Upper lobe of right lung (tissue), 1 donor: Measurements from ENCODE around the gene HS3ST5. TPM values are rescaled to one million over a fixed set of nuclear protein-coding genes. Genes with fewer than 3 reads are reported as not detected.

Experiments
- ATAC-seq: fragments of 200-7000 bp; cut with Tn5 transposase; one replicate; pipeline ENCODE4 v1.9.1; 2020; ENCODE audit warnings: mild to moderate bottlenecking, moderate library complexity
- DNase-seq: peaks from one replicate; pipeline ENCODE4 v3.0.0-alpha.2; 2020
- H3K27ac ChIP-seq: fragments of 200-600 bp; one replicate; pipeline ENCODE4 v1.8.0; 2022
- H3K27me3 ChIP-seq: fragments of 200-600 bp; one replicate; pipeline ENCODE4 v1.8.0; 2022; ENCODE audit warnings: mild to moderate bottlenecking
- H3K36me3 ChIP-seq: fragments of 200-600 bp; one replicate; pipeline ENCODE4 v1.8.0; 2022
- H3K4me1 ChIP-seq: fragments of 200-600 bp; one replicate; pipeline ENCODE4 v1.8.0; 2022
- H3K4me3 ChIP-seq: fragments of 200-600 bp; one replicate; pipeline ENCODE4 v1.8.0; 2022; ENCODE audit warnings: mild to moderate bottlenecking
- H3K9me3 ChIP-seq: fragments of 200-600 bp; one replicate; pipeline ENCODE4 v1.8.0; 2022
- intact Hi-C: fragments of 100-400 bp; cut with DNase I; formaldehyde crosslinking; loops from one replicate; pipeline ENCODE4 v1.11.0; 2022
- total RNA-seq: library from RNA; stranded (reverse); fragmentation: NEBNext Ultra II Directional; extraction: Animal tissue kit (Norgen Biotek cat#: 25700); gene quantifications from one replicate; pipeline ENCODE4 v1.2.1, GENCODE V29; 2021
- TF ChIP-seq, protein P1 (sequence below): fragments of 200-600 bp; IDR thresholded peaks from one replicate; pipeline ENCODE4 v1.8.0; 2022; ENCODE audit warnings: antibody characterized with exemption
- donor health status: DM: no; HTN: yes; CAD: no; lungs with severe emphysema.

The HS3ST5 gene
- total RNA-seq, 1 donor from 2014 or later = not detected

- ATAC-seq (no peak), DNase-seq (no peak)
- TF ChIP-seq, protein P1, sequence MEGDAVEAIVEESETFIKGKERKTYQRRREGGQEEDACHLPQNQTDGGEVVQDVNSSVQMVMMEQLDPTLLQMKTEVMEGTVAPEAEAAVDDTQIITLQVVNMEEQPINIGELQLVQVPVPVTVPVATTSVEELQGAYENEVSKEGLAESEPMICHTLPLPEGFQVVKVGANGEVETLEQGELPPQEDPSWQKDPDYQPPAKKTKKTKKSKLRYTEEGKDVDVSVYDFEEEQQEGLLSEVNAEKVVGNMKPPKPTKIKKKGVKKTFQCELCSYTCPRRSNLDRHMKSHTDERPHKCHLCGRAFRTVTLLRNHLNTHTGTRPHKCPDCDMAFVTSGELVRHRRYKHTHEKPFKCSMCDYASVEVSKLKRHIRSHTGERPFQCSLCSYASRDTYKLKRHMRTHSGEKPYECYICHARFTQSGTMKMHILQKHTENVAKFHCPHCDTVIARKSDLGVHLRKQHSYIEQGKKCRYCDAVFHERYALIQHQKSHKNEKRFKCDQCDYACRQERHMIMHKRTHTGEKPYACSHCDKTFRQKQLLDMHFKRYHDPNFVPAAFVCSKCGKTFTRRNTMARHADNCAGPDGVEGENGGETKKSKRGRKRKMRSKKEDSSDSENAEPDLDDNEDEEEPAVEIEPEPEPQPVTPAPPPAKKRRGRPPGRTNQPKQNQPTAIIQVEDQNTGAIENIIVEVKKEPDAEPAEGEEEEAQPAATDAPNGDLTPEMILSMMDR = no peak
- Histone ChIP-seq H3K4me1 (no peaks in the 10 kb centered on the region), H3K36me3 (no peaks in the 10 kb centered on the region), H3K27me3 (no peaks in the 10 kb centered on the region), H3K9me3 (no peaks in the 10 kb centered on the region), H3K4me3 (no peak overlapping the region), H3K27ac (no peak overlapping the region)
- intact Hi-C loops = no loop called here
These were observed 183.8 kb downstream of the HS3ST5 start for GRCh38 chr6:114158838-114159694.

DNA sequence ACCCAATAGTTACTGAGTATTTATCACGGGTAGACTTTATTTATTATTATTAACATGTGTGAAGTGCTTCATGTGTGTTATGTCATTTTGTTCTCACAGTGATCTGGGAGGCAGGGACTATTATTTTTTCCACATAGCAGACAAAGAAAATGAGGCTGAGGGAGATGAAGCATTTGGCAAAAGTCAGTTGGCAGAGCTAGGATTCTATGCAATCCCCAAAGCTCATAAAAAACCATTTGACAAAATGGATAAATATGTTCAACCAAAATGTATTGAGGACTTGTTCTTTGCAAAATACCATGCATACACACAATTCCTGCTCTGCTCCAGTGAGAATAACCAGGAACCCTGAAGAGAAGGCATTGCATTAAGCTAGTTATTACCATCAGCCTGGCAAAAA lies 184.4 kb downstream of the HS3ST5 start:
- TF ChIP-seq, protein P1 = no peak
- ATAC-seq = no peak
- intact Hi-C loops = no loop called here
- no peak for DNase-seq
- Histone ChIP-seq H3K9me3 (no peaks in the 10 kb centered on the region), H3K27me3 (no peaks in the 10 kb centered on the region), H3K36me3 (no peaks in the 10 kb centered on the region), H3K27ac (no peak overlapping the region), H3K4me3 (no peak overlapping the region), H3K4me1 (no peaks in the 10 kb centered on the region)

DNA sequence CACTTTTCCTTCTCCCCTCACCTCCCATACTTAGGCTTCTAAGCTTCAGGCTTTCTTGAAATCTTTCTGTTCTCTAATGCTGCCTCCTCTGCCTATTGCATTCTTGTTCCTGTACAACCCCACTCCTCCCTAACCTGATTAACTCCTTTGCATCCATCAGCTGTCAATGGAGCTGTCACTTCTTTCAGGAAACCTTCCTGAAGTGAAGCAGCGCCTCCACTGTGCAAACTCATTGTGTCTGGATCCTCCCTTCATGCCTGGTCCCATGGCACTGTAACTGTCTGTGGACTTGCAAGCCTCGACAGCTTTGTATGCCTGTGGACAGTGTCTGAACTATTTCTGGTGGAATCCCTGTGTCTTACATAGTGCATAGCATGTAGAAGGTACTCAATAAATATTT lies 185.0 kb downstream of the HS3ST5 start:
- no peaks in the 10 kb centered on the region for H3K27me3 ChIP-seq
- ATAC-seq = no peak
- H3K36me3 ChIP-seq = no peaks in the 10 kb centered on the region
- H3K27ac ChIP-seq = no peak overlapping the region
- no peak for DNase-seq
- H3K4me3 ChIP-seq = no peak overlapping the region
- no peaks in the 10 kb centered on the region for H3K9me3 ChIP-seq
- H3K4me1 ChIP-seq = no peaks in the 10 kb centered on the region
- TF ChIP-seq, protein P1 = no peak
- intact Hi-C loops = no loop called here

DNA sequence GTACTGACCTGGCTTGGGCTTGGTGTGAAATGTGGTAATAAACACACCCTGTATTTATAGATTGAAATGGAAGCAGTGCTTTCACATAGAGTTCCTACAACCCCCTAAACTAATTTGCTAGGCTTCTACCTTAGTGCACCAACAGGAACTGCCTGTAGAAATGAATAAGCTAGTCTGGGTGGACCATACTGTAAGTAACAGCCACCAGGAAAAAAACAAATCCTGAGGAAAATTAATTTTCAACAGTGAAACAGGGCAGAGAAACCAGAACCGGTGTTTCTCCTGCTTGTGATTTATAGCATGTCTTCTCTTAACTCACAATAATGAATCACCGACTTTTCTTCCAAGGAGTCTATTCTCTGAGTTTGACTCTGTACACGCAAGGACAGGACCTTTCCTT lies 187.1 kb downstream of the HS3ST5 start:
- TF ChIP-seq, protein P1 = no peak
- H3K9me3 ChIP-seq = no peaks in the 10 kb centered on the region
- no peak overlapping the region for H3K4me3 ChIP-seq
- no peak overlapping the region for H3K27ac ChIP-seq
- H3K36me3 ChIP-seq = no peaks in the 10 kb centered on the region
- no peak for DNase-seq
- no peaks in the 10 kb centered on the region for H3K27me3 ChIP-seq
- intact Hi-C loops = no loop called here
- H3K4me1 ChIP-seq = no peaks in the 10 kb centered on the region
- ATAC-seq = no peak

- ATAC-seq = no peak
- Histone ChIP-seq H3K4me1 (no peaks in the 10 kb centered on the region), H3K27ac (no peak overlapping the region), H3K4me3 (no peak overlapping the region), H3K27me3 (no peaks in the 10 kb centered on the region), H3K36me3 (no peaks in the 10 kb centered on the region), H3K9me3 (no peaks in the 10 kb centered on the region)
- DNase-seq = no peak
- TF ChIP-seq, protein P1 = no peak
- intact Hi-C loops = no loop called here
These were observed 188.0 kb downstream of the HS3ST5 start for GRCh38 chr6:114154812-114155211.
